Right lobe of liver (tissue), 6 donors: Measurements from ENCODE around the gene OR2K2. TPM values are rescaled to one million over a fixed set of nuclear protein-coding genes. Genes with fewer than 3 reads are reported as not detected.
"Not testable (repeated sequence)": the region's sequence is repeated elsewhere in the genome, so short reads cannot be mapped to it uniquely, and the experiment has no call there.

Experiments
- ATAC-seq, 4 donors: fragments of 200-7000 bp; cut with Tn5 transposase; one replicate each; pipeline ENCODE4 v1.9.1; 2020; ENCODE audit warnings: mild to moderate bottlenecking in 4 of 4, moderate library complexity in 4 of 4
- DNase-seq, 3 donors: peaks; one replicate each; pipeline ENCODE4 v3.0.0-alpha.2; 2020
- H3K27ac ChIP-seq, 3 donors: fragments of 200-600 bp; one replicate each; pipeline ENCODE4 v1.8.0; 2022
- H3K27me3 ChIP-seq, 2 donors: fragments of 200-600 bp; one replicate each; pipeline ENCODE4 v1.8.0; 2022
- H3K36me3 ChIP-seq, 4 donors: fragments of 200-600 bp; sonication (generic) in 1 of 4; one replicate each; pipeline versions ENCODE4 v1.5.1 to v1.8.0; 2017 to 2022; ENCODE audit warnings: control low read depth in 1 of 4
- H3K4me1 ChIP-seq, 4 donors: fragments of 200-600 bp; sonication (generic) in 1 of 4; one replicate each; pipeline versions ENCODE4 v1.5.1 to v1.8.0; 2017 to 2022; ENCODE audit warnings: control low read depth in 1 of 4
- H3K4me3 ChIP-seq, 3 donors: fragments of 200-600 bp; one replicate each; pipeline ENCODE4 v1.8.0; 2022
- H3K9me3 ChIP-seq, 4 donors: fragments of 200-600 bp; sonication (generic) in 1 of 4; one replicate each; pipeline versions ENCODE4 v1.5.1 to v1.8.0; 2017 to 2022; ENCODE audit warnings: control low read depth in 1 of 4
- CTCF ChIP-seq, 4 donors: fragments of 200-600 bp in 3 of 4; fragments of 450-650 bp in 1 of 4; IDR thresholded peaks; one replicate each; pipeline versions ENCODE4 v1.5.1 to v1.8.0; 2016 to 2022; ENCODE audit warnings: antibody characterized with exemption in 4 of 4, mild to moderate bottlenecking in 2 of 4
- POLR2A ChIP-seq: fragments of 450-650 bp; IDR thresholded peaks from one replicate; pipeline ENCODE4 v1.6.1; 2017; ENCODE audit warnings: antibody characterized with exemption, mild to moderate bottlenecking
- WGBS: methylation state at CpG from one replicate; pipeline ENCODE4 v1.1.6; 2018; ENCODE audit warnings: low coverage, low lambda C conversion rate; ENCODE audit not compliant: insufficient coverage; ENCODE audit errors: missing lambda C conversion rate; 5-methylcytosine and 5-hydroxymethylcytosine counted together
- intact Hi-C, 2 donors: fragments of 100-400 bp; cut with DNase I; formaldehyde crosslinking; loops; one replicate each; pipeline versions ENCODE4 v1.11.2 to v1.14.1; 2022
- total RNA-seq, 6 experiments: library from RNA; depleted of rRNA in 2 of 6; stranded (reverse); fragments of >200 nt in 2 of 6; fragmentation: NEBNext Ultra II Directional in 3 of 6; extraction: Animal tissue kit (Norgen Biotek cat#: 25700) in 3 of 6; gene quantifications; one replicate each; pipeline versions ENCODE4 v1.1.0 to v1.2.4, GENCODE V29; 2016 to 2023
- donor health status: DM: no; HTN: yes; CAD: no.
- donor health status: DM: no; HTN: no; CAD: no.
- donor health status: DM: no; HTN: no; CAD: no.
- donor health status: DM: no; HTN: yes; CAD: no.
- donor health status: DM: no; HTN: yes; CAD: no.

OR2K2 gene
- total RNA-seq, 6 experiments from 2014 or later = not detected

- H3K36me3 ChIP-seq = no peaks in the 10 kb centered on the region
- intact Hi-C loops = no loop called here
- ATAC-seq = no peak
- H3K4me3 ChIP-seq = no peak overlapping the region
- H3K4me1 ChIP-seq = no peaks in the 10 kb centered on the region
- TF ChIP-seq CTCF (IDR thresholded peaks at IDR 0.05) = no peak
- TF ChIP-seq POLR2A = no peak
- no peaks in the 10 kb centered on the region for H3K27me3 ChIP-seq
- no peak for DNase-seq
- H3K9me3 ChIP-seq = no peaks in the 10 kb centered on the region
- H3K27ac ChIP-seq = no peak overlapping the region
- 91% methylated on average over 4 of the region's 4 CpGs for WGBS
Measured at GRCh38 chr9:111300140-111300735, 29.8 kb downstream of the OR2K2 start.

GRCh38 chr9:111299599-111299966, 30.4 kb downstream of the OR2K2 start:
- H3K27ac ChIP-seq, intact Hi-C loops, H3K4me3 ChIP-seq, H3K4me1 ChIP-seq, H3K36me3 ChIP-seq, H3K27me3 ChIP-seq, ATAC-seq, DNase-seq, H3K9me3 ChIP-seq: not testable (repeated sequence)
- 28% methylated on average over 4 of the region's 4 CpGs for WGBS

- no peaks in the 10 kb centered on the region for H3K36me3 ChIP-seq
- TF ChIP-seq CTCF (IDR thresholded peaks at IDR 0.05) = peak; percentile 82 to 86 (median 85)
- TF ChIP-seq POLR2A = no peak
- intact Hi-C loops = no loop called here
- no peaks in the 10 kb centered on the region for H3K9me3 ChIP-seq
- no peaks in the 10 kb centered on the region for H3K4me1 ChIP-seq
- WGBS = 13% methylated on average over 6 of the region's 6 CpGs
- ATAC-seq = peak; percentile 84 to 92 (median 88)
- no peaks in the 10 kb centered on the region for H3K27me3 ChIP-seq
- H3K27ac ChIP-seq = no peak overlapping the region
- DNase-seq = no peak
- no peak overlapping the region for H3K4me3 ChIP-seq
Measured at GRCh38 chr9:111298731-111299598, 31.1 kb downstream of the OR2K2 start.

DNA sequence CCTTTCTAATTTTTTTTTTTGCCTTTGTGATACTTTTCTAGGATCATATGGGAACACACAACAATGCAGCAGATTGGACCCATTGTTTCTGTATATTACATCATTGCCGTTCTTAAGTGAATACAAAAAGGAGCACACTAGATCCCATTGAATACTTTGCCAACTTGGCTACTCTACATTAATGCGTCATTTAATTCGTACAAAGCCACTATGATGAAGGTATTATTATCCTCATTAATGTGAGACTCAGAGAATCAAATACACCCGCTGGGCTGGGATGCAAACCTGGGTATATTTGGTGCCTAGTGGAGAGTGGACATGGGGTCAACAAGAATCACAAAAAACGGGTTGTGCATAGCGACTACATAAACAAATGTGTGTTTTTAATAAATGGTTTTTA, 31.9 kb downstream of the OR2K2 start:
- intact Hi-C loops = no loop called here
- Histone ChIP-seq H3K4me1 (no peaks in the 10 kb centered on the region), H3K27ac (no peak overlapping the region), H3K36me3 (no peaks in the 10 kb centered on the region), H3K9me3 (no peaks in the 10 kb centered on the region), H3K4me3 (no peak overlapping the region), H3K27me3 (no peaks in the 10 kb centered on the region)
- ATAC-seq (no peak), DNase-seq (no peak)
- TF ChIP-seq POLR2A (no peak), CTCF (IDR thresholded peaks at IDR 0.05) (no peak)
- 78% methylated on average over 6 of the region's 6 CpGs for WGBS

GRCh38 chr9:111297066-111297824, 32.8 kb downstream of the OR2K2 start:
- intact Hi-C loops = no loop called here
- WGBS = 71% methylated on average over 2 of the region's 2 CpGs
- Histone ChIP-seq H3K27ac (no peak overlapping the region), H3K9me3 (no peaks in the 10 kb centered on the region), H3K4me1 (no peaks in the 10 kb centered on the region), H3K4me3 (no peak overlapping the region), H3K27me3 (no peaks in the 10 kb centered on the region), H3K36me3 (no peaks in the 10 kb centered on the region)
- DNase-seq (no peak), ATAC-seq (no peak)
- TF ChIP-seq CTCF (IDR thresholded peaks at IDR 0.05) = no peak
- no peak for TF ChIP-seq POLR2A
